Type B pancreatic cell (in vitro differentiated cells): ENCODE data around the gene DNAJC27. TPM values are rescaled to one million over a fixed set of nuclear protein-coding genes. Genes with fewer than 3 reads are reported as not detected.

ENCODE experiments used
- DNase-seq: peaks from one replicate; pipeline ENCODE4 v3.0.0; 2021; ENCODE audit warnings: mixed read lengths; ENCODE audit not compliant: unreplicated experiment; ENCODE audit errors: extremely low spot score
- H3K27ac Mint-ChIP-seq: 2 replicates; pipeline ENCODE4 v1.8.0; 2021; ENCODE audit warnings: mild to moderate bottlenecking, mixed read lengths
- H3K27me3 Mint-ChIP-seq: 2 replicates; pipeline ENCODE4 v1.8.0; 2021; ENCODE audit warnings: mixed read lengths
- H3K36me3 Mint-ChIP-seq: 2 replicates; pipeline ENCODE4 v1.8.0; 2021; ENCODE audit warnings: mixed read lengths
- H3K4me1 Mint-ChIP-seq: one replicate; pipeline ENCODE4 v1.8.0; 2021; ENCODE audit warnings: mixed read lengths; ENCODE audit not compliant: unreplicated experiment
- H3K4me3 Mint-ChIP-seq: 2 replicates; pipeline ENCODE4 v1.8.0; 2021; ENCODE audit warnings: mild to moderate bottlenecking, mixed read lengths
- H3K9me3 Mint-ChIP-seq: 2 replicates; pipeline ENCODE4 v1.8.0; 2021; ENCODE audit warnings: mixed read lengths
- CTCF ChIP-seq: fragments of 200-600 bp; sonication (generic); conservative IDR thresholded peaks from 2 replicates; pipeline ENCODE4 v1.5.0; 2021; ENCODE audit warnings: antibody characterized with exemption, mild to moderate bottlenecking
- total RNA-seq: library from RNA; stranded (reverse); gene quantifications from 2 replicates; pipeline ENCODE4 v1.2.1, GENCODE V29; 2021; ENCODE audit warnings: low replicate concordance

Gene DNAJC27
- total RNA-seq, 1 donor from 2014 or later = 7.5 TPM

GRCh38 chr2:24906466-24906865, 65.3 kb downstream of the DNAJC27 start:
- Mint-ChIP-seq H3K4me3 (no peak overlapping the region), H3K36me3 (peaks cover 33% of the 10 kb centered on the region), H3K9me3 (peaks cover 5% of the 10 kb centered on the region), H3K27me3 (no peaks in the 10 kb centered on the region), H3K4me1 (peaks cover 5% of the 10 kb centered on the region), H3K27ac (no peak overlapping the region)
- no peak for DNase-seq
- no peak for TF ChIP-seq CTCF

GRCh38 chr2:24903161-24904103, 68.3 kb downstream of the DNAJC27 start:
- no peaks in the 10 kb centered on the region for H3K4me1 Mint-ChIP-seq
- H3K27me3 Mint-ChIP-seq = no peaks in the 10 kb centered on the region
- H3K9me3 Mint-ChIP-seq = no peaks in the 10 kb centered on the region
- no peak overlapping the region for H3K27ac Mint-ChIP-seq
- no peak for DNase-seq
- no peak for TF ChIP-seq CTCF
- peaks cover 30% of the 10 kb centered on the region for H3K36me3 Mint-ChIP-seq
- H3K4me3 Mint-ChIP-seq = no peak overlapping the region

GRCh38 chr2:24899361-24899910, 72.3 kb downstream of the DNAJC27 start:
- Mint-ChIP-seq H3K36me3 (peaks cover 61% of the 10 kb centered on the region), H3K27ac (no peak overlapping the region), H3K27me3 (no peaks in the 10 kb centered on the region), H3K9me3 (peaks cover 30% of the 10 kb centered on the region), H3K4me1 (no peaks in the 10 kb centered on the region), H3K4me3 (no peak overlapping the region)
- no peak for TF ChIP-seq CTCF
- no peak for DNase-seq

- DNase-seq = no peak
- H3K36me3 Mint-ChIP-seq = peaks cover 65% of the 10 kb centered on the region
- no peaks in the 10 kb centered on the region for H3K27me3 Mint-ChIP-seq
- H3K27ac Mint-ChIP-seq = no peak overlapping the region
- H3K4me3 Mint-ChIP-seq = no peak overlapping the region
- no peak for TF ChIP-seq CTCF
- H3K4me1 Mint-ChIP-seq = no peaks in the 10 kb centered on the region
- H3K9me3 Mint-ChIP-seq = peaks cover 31% of the 10 kb centered on the region
Measured at GRCh38 chr2:24898122-24899109, 73.3 kb downstream of the DNAJC27 start.

GRCh38 chr2:24894750-24895149, 77.0 kb downstream of the DNAJC27 start:
- no peak for TF ChIP-seq CTCF

More at GRCh38 chr2:24894750-24895149, 77.0 kb downstream of the DNAJC27 start:
- no peak for DNase-seq
- H3K36me3 Mint-ChIP-seq = peaks cover 52% of the 10 kb centered on the region
- no peaks in the 10 kb centered on the region for H3K4me1 Mint-ChIP-seq
- no peaks in the 10 kb centered on the region for H3K27me3 Mint-ChIP-seq
- no peak overlapping the region for H3K27ac Mint-ChIP-seq
- H3K4me3 Mint-ChIP-seq = no peak overlapping the region
- peaks cover 31% of the 10 kb centered on the region for H3K9me3 Mint-ChIP-seq
